BE2C (cell line): Measurements from ENCODE around the gene CFAP73.

ENCODE experiments used
- DNase-seq: peaks from one replicate; pipeline ENCODE4 v3.0.0-alpha.2; 2020
- H3K27me3 ChIP-seq: fragments of 250-450 bp; sonication (Bioruptor Pico); 2 replicates; pipeline ENCODE4 v1.5.1; 2020; ENCODE audit warnings: mild to moderate bottlenecking
- H3K36me3 ChIP-seq: fragments of 250-450 bp; sonication (Bioruptor Pico); 2 replicates; pipeline ENCODE4 v1.5.1; 2020; ENCODE audit warnings: mild to moderate bottlenecking
- H3K4me1 ChIP-seq: fragments of 250-450 bp; sonication (Bioruptor Pico); 2 replicates; pipeline ENCODE4 v1.5.1; 2020
- H3K4me3 ChIP-seq: 2 replicates; pipeline ENCODE4 v1.5.1; 2011; ENCODE audit warnings: low read depth, low read length
- H3K9me3 ChIP-seq: fragments of 250-450 bp; sonication (Bioruptor Pico); 2 replicates; pipeline ENCODE4 v1.5.1; 2020
- TF ChIP-seq, protein P1 (sequence below): IDR thresholded peaks from 2 replicates; pipeline ENCODE4 v1.5.1; 2012; ENCODE audit warnings: mild to moderate bottlenecking, low read depth, low read length

The CFAP73 gene

DNA sequence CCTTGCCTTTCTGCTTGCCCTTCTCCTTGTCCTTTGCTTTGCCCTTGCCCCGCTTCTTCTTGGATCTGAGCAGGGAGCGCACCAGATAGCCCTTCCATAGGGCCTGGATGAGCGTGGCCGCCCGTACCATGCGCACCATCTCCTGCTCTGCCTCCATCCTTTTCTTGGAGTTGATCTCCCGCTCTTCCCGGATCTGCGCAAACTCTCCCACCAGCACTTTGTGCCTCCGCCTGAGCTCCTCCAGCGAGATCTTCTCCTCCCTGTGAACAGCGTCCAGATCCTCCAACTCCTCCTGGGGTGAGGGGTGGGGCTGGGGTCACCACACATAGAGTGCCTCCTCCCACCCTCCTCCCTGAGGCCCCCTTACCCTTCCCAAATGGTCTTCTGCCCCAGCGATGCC lies 46.1 kb downstream of the CFAP73 start:
- H3K36me3 ChIP-seq: peaks cover 16% of the 10 kb centered on the region
- no peaks in the 10 kb centered on the region for H3K27me3 ChIP-seq
- no peak overlapping the region for H3K4me3 ChIP-seq
- TF ChIP-seq, protein P1, sequence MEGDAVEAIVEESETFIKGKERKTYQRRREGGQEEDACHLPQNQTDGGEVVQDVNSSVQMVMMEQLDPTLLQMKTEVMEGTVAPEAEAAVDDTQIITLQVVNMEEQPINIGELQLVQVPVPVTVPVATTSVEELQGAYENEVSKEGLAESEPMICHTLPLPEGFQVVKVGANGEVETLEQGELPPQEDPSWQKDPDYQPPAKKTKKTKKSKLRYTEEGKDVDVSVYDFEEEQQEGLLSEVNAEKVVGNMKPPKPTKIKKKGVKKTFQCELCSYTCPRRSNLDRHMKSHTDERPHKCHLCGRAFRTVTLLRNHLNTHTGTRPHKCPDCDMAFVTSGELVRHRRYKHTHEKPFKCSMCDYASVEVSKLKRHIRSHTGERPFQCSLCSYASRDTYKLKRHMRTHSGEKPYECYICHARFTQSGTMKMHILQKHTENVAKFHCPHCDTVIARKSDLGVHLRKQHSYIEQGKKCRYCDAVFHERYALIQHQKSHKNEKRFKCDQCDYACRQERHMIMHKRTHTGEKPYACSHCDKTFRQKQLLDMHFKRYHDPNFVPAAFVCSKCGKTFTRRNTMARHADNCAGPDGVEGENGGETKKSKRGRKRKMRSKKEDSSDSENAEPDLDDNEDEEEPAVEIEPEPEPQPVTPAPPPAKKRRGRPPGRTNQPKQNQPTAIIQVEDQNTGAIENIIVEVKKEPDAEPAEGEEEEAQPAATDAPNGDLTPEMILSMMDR: no peak
- no peak for DNase-seq
- H3K9me3 ChIP-seq: no peaks in the 10 kb centered on the region
- H3K4me1 ChIP-seq: peaks cover 6% of the 10 kb centered on the region

DNA sequence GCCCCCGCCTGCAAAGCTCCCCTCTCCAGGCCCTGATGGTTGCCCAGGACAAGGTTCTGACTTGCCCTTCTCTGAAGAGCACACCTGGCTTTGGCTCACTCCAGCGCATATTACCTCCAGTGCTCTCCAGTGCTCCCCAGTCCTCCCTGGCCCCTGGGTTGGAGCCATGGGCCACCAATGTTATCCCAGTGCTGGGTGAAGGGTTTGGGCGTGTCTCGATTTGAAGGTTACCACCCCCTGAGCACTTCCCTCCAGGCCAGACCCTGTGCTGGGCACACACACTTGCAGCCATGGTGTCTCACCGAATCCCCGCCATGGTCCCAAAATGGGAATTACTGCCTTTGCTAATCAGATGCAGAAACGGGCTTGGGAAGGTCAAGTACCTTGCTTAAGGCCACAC lies 47.1 kb downstream of the CFAP73 start:
- TF ChIP-seq, protein P1: no peak
- H3K4me1 ChIP-seq: no peaks in the 10 kb centered on the region; the same call in 1 of the 2 replicates
- H3K4me3 ChIP-seq: no peak overlapping the region
- no peak for DNase-seq
- H3K9me3 ChIP-seq: no peaks in the 10 kb centered on the region
- no peaks in the 10 kb centered on the region for H3K27me3 ChIP-seq
- H3K36me3 ChIP-seq: peaks cover 12% of the 10 kb centered on the region

DNA sequence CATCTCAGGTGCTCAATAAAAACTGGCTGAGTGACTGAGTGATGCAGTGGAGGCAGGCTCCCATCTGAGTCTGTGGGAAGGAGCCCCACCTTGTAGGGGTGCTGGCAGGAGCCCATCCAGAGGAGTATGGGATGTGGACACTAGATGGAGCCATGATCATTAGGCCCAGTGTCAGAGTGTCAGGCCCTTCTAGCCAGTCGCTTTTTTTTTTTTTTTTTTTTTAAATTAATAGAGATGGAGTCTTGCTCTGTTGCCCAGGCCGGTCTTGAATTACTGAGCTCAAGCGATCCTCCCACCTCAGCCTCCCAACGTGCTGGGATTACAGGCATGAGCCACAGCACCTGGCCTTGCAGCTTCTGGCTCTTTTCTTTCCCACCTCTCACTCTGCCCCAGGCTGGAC lies 47.5 kb downstream of the CFAP73 start:
- H3K4me3 ChIP-seq: no peak overlapping the region
- peak; percentile 71 for DNase-seq
- H3K27me3 ChIP-seq: no peaks in the 10 kb centered on the region
- H3K9me3 ChIP-seq: no peaks in the 10 kb centered on the region
- H3K36me3 ChIP-seq: peaks cover 8% of the 10 kb centered on the region
- TF ChIP-seq, protein P1: peak; percentile 85
- H3K4me1 ChIP-seq: no peaks in the 10 kb centered on the region; the same call in 1 of the 2 replicates

DNA sequence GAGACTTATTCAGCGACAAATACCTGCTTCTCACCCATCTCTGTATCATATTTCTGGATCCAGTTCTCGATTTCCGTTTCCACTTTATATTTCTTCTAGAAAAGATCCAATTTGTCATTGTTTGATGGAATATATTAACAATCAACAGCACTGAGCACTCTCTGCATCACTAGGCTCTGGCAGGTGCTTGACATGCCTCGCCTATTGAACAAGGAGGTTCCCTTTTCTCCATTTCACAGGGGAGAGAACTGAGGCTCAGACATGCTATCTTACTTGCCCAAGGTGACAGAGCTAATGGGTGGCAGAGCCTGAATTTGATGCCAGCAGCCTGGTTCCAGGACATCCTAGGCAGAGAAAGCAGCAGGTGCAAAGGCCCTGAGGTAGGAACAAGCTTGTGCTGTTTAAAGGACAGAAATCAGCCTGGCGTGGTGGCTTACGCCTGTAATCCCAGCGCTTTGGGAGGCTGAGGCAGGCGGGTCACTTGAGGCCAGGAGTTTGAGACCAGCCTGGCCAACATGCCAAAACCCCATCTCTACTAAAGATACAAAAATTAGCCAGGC lies 48.1 kb downstream of the CFAP73 start:
- DNase-seq: no peak
- Histone ChIP-seq H3K9me3 (no peaks in the 10 kb centered on the region), H3K4me3 (no peak overlapping the region), H3K36me3 (peaks cover 2% of the 10 kb centered on the region), H3K27me3 (no peaks in the 10 kb centered on the region), H3K4me1 (no peaks in the 10 kb centered on the region; the same call in 1 of the 2 replicates)
- TF ChIP-seq, protein P1: no peak

DNA sequence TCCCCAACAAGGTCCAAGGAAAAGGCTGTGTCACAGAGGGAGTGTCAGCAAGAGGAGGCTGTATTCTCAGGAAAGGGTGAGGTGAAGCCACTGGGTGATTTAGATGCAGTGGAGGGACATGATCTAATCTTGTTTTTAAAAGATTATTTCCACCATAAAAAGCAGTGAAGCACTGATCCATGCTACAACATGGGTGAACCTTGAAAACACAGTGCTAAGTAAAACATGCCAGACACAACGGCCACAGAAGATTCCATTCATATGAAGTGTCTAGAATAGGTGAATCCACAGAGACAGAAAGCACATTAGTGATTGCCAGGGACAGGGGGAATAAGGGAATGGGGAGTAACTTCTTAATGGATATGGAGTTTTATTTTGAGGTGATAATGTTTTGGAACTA lies 48.8 kb downstream of the CFAP73 start:
- TF ChIP-seq, protein P1: no peak
- Histone ChIP-seq H3K4me1 (no peaks in the 10 kb centered on the region), H3K27me3 (no peaks in the 10 kb centered on the region), H3K9me3 (no peaks in the 10 kb centered on the region), H3K36me3 (no peaks in the 10 kb centered on the region), H3K4me3 (no peak overlapping the region)
- no peak for DNase-seq

DNA sequence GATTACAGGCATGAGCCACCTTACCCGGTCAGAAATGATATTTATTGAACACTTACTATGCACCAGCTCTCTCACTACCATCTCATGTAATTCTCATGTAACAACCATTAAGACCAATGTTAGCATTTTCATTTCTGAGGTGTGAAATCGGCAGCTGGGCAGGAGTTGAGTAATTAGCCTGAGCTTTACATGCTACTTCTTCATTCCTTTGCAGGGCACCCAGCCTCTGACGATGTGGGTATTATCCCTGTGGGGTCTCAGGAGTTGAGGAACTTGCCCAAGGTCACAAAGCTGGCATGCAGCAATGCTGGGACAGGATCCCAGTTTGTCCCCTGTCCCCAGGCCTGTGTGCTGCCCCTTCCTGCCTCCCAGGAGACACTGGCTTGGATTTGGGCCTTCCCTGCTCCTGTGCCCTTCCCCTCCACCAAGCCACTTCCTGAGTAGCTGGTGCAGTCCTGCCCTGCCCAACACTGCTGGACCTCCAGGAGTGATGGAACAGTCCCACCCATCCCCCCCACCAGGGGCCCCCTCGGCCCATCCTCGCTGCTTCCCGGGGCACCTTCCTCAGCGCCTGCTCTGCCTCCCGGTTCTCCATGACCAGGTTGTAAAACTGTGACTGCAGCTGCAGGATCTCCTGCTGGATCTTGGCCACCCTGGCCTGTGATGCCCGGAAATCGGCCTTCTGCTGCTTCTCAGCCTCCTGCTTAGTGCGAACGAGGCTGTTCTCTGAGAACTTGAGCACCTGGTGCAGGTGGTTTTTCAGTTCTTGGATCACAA lies 50.7 kb downstream of the CFAP73 start:
- no peak for DNase-seq
- H3K4me3 ChIP-seq: no peak overlapping the region
- no peaks in the 10 kb centered on the region for H3K36me3 ChIP-seq
- H3K9me3 ChIP-seq: no peaks in the 10 kb centered on the region
- no peaks in the 10 kb centered on the region for H3K4me1 ChIP-seq
- H3K27me3 ChIP-seq: no peaks in the 10 kb centered on the region
- TF ChIP-seq, protein P1: no peak
